Adrenal gland (tissue), 5 donors: ENCODE measurements around the gene USP9Y.

Source experiments
- POLR2A ChIP-seq, 2 donors: fragments of 450-650 bp; IDR thresholded peaks; one replicate each; pipeline ENCODE4 v1.6.1; 2017; ENCODE audit warnings: antibody characterized with exemption in 2 of 2, mild to moderate bottlenecking in 2 of 2, moderate library complexity in 1 of 2
- TF ChIP-seq, protein P1 (sequence below), 6 experiments: fragments of 450-650 bp in 4 of 6; fragments of 200-600 bp in 2 of 6; sonication (generic) in 1 of 6; IDR thresholded peaks; 1 replicate in 5 of 6; 2 replicates in 1 of 6; pipeline versions ENCODE4 v1.5.1 to v1.8.0; 2016 to 2021; ENCODE audit warnings: antibody characterized with exemption in 6 of 6, mild to moderate bottlenecking in 2 of 6, moderate library complexity in 1 of 6
- donor health status: DM: no; HTN: no; CAD: no.

DNA sequence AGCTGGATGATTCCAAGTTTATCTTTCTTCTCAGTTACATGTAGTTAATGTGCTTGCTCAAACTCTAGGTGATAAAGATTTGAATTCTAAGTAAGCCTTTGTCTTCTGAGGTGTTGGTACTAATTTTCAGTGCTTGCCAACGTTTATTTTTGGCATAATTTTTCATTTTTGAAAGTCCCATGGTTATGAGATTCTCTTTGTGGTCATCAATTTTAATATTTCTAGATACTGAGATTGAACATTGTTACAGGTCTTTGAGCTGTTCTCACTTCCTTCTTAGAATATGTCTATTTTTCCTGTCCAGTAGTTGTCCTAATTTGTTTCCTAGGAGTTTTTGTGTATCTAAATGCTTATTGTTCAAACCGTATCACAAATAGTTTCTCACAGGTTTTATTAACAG is 40.4 kb downstream of the USP9Y start:
- TF ChIP-seq, protein P1, sequence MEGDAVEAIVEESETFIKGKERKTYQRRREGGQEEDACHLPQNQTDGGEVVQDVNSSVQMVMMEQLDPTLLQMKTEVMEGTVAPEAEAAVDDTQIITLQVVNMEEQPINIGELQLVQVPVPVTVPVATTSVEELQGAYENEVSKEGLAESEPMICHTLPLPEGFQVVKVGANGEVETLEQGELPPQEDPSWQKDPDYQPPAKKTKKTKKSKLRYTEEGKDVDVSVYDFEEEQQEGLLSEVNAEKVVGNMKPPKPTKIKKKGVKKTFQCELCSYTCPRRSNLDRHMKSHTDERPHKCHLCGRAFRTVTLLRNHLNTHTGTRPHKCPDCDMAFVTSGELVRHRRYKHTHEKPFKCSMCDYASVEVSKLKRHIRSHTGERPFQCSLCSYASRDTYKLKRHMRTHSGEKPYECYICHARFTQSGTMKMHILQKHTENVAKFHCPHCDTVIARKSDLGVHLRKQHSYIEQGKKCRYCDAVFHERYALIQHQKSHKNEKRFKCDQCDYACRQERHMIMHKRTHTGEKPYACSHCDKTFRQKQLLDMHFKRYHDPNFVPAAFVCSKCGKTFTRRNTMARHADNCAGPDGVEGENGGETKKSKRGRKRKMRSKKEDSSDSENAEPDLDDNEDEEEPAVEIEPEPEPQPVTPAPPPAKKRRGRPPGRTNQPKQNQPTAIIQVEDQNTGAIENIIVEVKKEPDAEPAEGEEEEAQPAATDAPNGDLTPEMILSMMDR (IDR thresholded peaks at IDR 0.05): no peak
- no peak for TF ChIP-seq POLR2A (IDR thresholded peaks at IDR 0.05)
